GM10248 (cell line): ENCODE measurements around the gene HMGN1.

Source experiments
- CTCF ChIA-PET: fragments of 300-600 bp; sonication (Branson Sonifier 250); formaldehyde crosslinking; extraction: SDS; loops from one replicate; lab custom pipeline; 2021; ENCODE audit warnings: antibody characterized with exemption; lab: Yijun Ruan, JAX
- POLR2A ChIA-PET: fragments of 350-650 bp; sonication (Branson Sonifier 250); formaldehyde crosslinking; extraction: SDS; loops from one replicate; lab custom pipeline; 2020; ENCODE audit warnings: antibody characterized with exemption; lab: Yijun Ruan, JAX
- DNase-seq: peaks from one replicate; pipeline ENCODE4 v3.0.0; 2012; ENCODE audit errors: extremely low spot score
- CTCF ChIP-seq: IDR thresholded peaks from 2 replicates; pipeline ENCODE4 v1.5.1; 2012; ENCODE audit warnings: mild to moderate bottlenecking, low read depth; ENCODE audit errors: extremely low read depth, missing control alignments, control extremely low read depth

HMGN1 gene

GRCh38 chr21:39348355-39349210 is at the start of gene HMGN1:
HMGN1 (minus strand) TSS chr21:39349088; CDS start chr21:39348917, 171 bp downstream.
- no peak for TF ChIP-seq CTCF
- ChIA-PET POLR2A (interaction anchor here (0.5 to 1.2 kb wide), 4 partner anchors 9 to 165 kb away, joined by 3 to 6 read pairs (median 3); partner anchors contain the start of gene PSMG1), CTCF (interaction anchor here (1.0 to 2.2 kb wide), 4 partner anchors 10 to 66 kb away, joined by 3 to 10 read pairs (median 8); partner anchors contain the start of gene BRWD1)
- peak; percentile 97 for DNase-seq

- ChIA-PET CTCF (interaction anchor here (0.7 to 1.9 kb wide), 5 partner anchors 11 to 46 kb away, joined by 3 to 9 read pairs (median 4); no protein-coding TSS in a partner anchor), POLR2A (no interaction called here)
- DNase-seq = no peak
- TF ChIP-seq CTCF = no peak
These were observed 48.9 kb upstream of the HMGN1 start for GRCh38 chr21:39397646-39398385.

- POLR2A ChIA-PET = no interaction called here
These were observed 44.1 kb upstream of the HMGN1 start for GRCh38 chr21:39392981-39393380.

GRCh38 chr21:39390212-39390765 is 41.4 kb upstream of the HMGN1 start:
- DNase-seq = no peak
- POLR2A ChIA-PET = no interaction called here
- CTCF ChIA-PET = interaction anchor here (1.3 to 1.9 kb wide), 2 partner anchors 14 to 656 kb away, joined by 3 to 4 read pairs; no protein-coding TSS in a partner anchor
- TF ChIP-seq CTCF = no peak

More at GRCh38 chr21:39392981-39393380, 44.1 kb upstream of the HMGN1 start:
- CTCF ChIA-PET = interaction anchor here (0.7 to 1.7 kb wide), 4 partner anchors 10 to 95 kb away, joined by 3 to 6 read pairs (median 4); a partner anchor contains a TSS
- DNase-seq = no peak
- no peak for TF ChIP-seq CTCF

GRCh38 chr21:39388811-39389155 is 39.9 kb upstream of the HMGN1 start:
- no peak for TF ChIP-seq CTCF
- POLR2A ChIA-PET = no interaction called here
- CTCF ChIA-PET = interaction anchor here (1.2 kb wide), 1 partner anchor 9 kb away, joined by 3 read pairs; a partner anchor contains a TSS
- no peak for DNase-seq
